Muscle of leg (tissue), 11 donors: ENCODE data around the gene PATZ1. TPM values are rescaled to one million over a fixed set of nuclear protein-coding genes. Genes with fewer than 3 reads are reported as not detected.
A peak's percentile ranks its signal among the peaks of the same experiment; 100 is the strongest.

ENCODE experiments used
- DNase-seq: peaks from one replicate; pipeline ENCODE4 v3.0.0; 2013
- H3K27ac ChIP-seq: one replicate; pipeline ENCODE4 v1.5.1; 2013; ENCODE audit warnings: mild to moderate bottlenecking, low read length, control low read depth
- H3K27me3 ChIP-seq: one replicate; pipeline ENCODE4 v1.6.1; 2013; ENCODE audit warnings: low read length; ENCODE audit not compliant: control insufficient read depth, insufficient read depth
- H3K36me3 ChIP-seq: one replicate; pipeline ENCODE4 v1.6.1; 2013; ENCODE audit warnings: low read length; ENCODE audit not compliant: control insufficient read depth, insufficient read depth
- H3K4me1 ChIP-seq: one replicate; pipeline ENCODE4 v1.6.1; 2013; ENCODE audit warnings: low read length; ENCODE audit not compliant: control insufficient read depth, insufficient read depth
- H3K4me3 ChIP-seq: one replicate; pipeline ENCODE4 v1.5.1; 2013; ENCODE audit warnings: low read length, control low read depth
- H3K9me3 ChIP-seq: replicated peaks from 2 replicates; pipeline ENCODE4 v1.6.1; 2013; ENCODE audit warnings: low read depth, low read length; ENCODE audit not compliant: control insufficient read depth
- WGBS: methylation state at CpG from one replicate; pipeline ENCODE4 v1.1.5; 2013; ENCODE audit warnings: missing lambda C conversion rate; ENCODE audit not compliant: insufficient coverage; 5-methylcytosine and 5-hydroxymethylcytosine counted together
- polyA plus RNA-seq, 8 donors: library from polyadenylated mRNA; unstranded; fragments of 120-200 nt; gene quantifications; one replicate each; pipeline versions ENCODE4 v1.2.1 to v1.2.3, GENCODE V29; 2013; ENCODE audit warnings: inconsistent platforms in 1 of 8, low replicate concordance in 1 of 8; ENCODE audit not compliant: insufficient read length in 8 of 8, insufficient read depth in 1 of 8
- total RNA-seq: library from RNA; stranded (reverse); fragments of 120-200 nt; gene quantifications from one replicate; pipeline ENCODE4 v1.2.4, GENCODE V29; 2013

Gene PATZ1
- total and polyA plus RNA-seq, 9 donors, result 16.5 to 28.5 (median 25.4) TPM

DNA sequence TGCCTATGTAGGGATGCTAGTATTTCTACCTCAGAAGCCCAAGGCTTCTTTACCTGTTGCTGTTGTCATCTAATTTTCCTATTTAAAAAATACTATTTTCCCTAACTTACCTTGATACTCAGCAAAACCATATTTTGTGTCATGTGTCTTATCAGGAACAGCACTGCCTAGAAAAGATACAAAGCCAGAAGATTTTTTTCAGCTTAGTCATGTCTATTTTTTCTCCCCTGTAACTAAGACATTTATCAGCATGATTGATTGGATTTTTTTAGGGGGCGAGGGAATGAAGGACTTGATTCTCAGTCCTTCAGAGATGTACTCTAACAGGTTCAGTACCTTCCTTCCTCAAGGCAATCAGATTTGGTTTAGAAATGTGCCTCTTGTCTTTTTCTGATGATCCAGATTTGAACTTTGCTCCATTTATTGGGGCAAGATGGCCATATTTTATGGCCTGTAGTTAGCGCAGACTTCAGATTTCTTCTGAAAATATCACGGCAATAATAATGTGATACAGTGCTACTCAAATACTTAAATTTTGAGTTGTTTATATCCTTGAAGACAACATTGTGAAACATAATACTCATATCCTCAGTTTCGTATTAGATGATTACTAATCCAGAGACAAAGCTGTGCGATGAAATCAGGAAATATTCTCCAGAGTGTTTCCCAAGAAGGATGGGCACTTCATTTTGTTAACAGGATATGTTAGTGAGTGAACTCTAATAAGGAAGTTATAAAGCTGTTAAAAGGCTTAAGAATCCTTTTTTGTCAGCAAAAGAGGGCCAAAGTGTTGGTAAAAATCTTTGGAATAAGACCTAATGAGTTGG, 50.1 kb downstream of the PATZ1 start:
- DNase-seq, result no peak
- H3K27ac ChIP-seq, result no peak overlapping the region
- H3K4me3 ChIP-seq, result no peak overlapping the region
- WGBS, result 0% methylated on average over 1 of the region's 5 CpGs
- peaks cover 12% of the 10 kb centered on the region for H3K27me3 ChIP-seq
- peaks cover 15% of the 10 kb centered on the region for H3K4me1 ChIP-seq
- no peaks in the 10 kb centered on the region for H3K9me3 ChIP-seq
- H3K36me3 ChIP-seq, result no peaks in the 10 kb centered on the region

- DNase-seq, result no peak
- H3K36me3 ChIP-seq, result no peaks in the 10 kb centered on the region
- H3K27me3 ChIP-seq, result peaks cover 14% of the 10 kb centered on the region
- H3K4me3 ChIP-seq, result no peak overlapping the region
- H3K4me1 ChIP-seq, result peaks cover 20% of the 10 kb centered on the region
- no peak overlapping the region for H3K27ac ChIP-seq
- WGBS, result no CpG with 5 or more reads among the region's 3 CpGs
- no peaks in the 10 kb centered on the region for H3K9me3 ChIP-seq
These were observed 50.8 kb downstream of the PATZ1 start for GRCh38 chr22:31295360-31295759.

DNA sequence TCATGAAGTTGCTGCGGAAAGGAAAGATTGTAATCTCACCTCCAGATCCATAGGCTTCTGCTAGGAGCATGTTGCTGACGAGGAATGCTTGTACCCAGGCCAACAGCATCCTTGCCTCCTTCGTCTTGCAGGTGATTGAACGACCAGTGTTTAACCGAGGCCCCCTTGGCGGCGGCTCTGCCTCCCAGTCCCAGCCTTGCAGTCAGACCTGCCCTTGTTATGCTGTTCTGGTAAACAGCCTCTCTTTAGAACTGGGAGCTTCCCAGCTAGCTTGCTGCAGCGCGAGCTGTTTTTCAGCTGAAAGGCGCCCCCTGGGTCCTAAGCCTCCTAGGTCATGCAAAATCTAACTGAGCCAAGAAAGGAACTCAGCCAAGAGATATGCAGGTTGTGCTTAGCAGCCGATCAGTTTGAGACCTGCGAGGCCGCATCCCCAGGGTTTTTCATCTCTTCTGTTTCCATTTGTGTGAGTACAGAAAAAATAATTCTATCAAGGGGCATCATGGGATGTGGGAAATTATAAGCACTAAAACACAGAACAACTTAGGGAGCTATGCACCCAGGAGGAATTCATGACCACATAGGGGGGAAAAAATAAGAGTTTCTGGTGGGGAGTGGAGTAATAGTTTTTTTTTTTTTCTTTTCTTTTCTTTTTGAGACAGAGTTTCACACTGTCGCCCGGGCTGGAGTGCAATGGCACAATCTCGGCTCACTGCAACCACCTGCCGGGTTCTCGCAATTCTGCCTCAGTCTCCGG, 53.7 kb downstream of the PATZ1 start, which contains the start of gene PIK3IP1:
Gene PIK3IP1, minus strand, starts transcription at position 253 of the 754 bp plus-strand sequence. Its CDS starts 144 bp downstream, at position 109.
- H3K27ac ChIP-seq, result peak within 1 kb of the TSS; percentile 76
- 0% methylated on average over 9 of the region's 19 CpGs for WGBS

GRCh38 chr22:31291481-31292235, 54.5 kb downstream of the PATZ1 start:
- WGBS, result 8% methylated on average over 14 of the region's 20 CpGs
- Histone ChIP-seq H3K4me1 (peaks cover 29% of the 10 kb centered on the region), H3K9me3 (no peaks in the 10 kb centered on the region), H3K27ac (peak overlapping the region; percentile 76), H3K27me3 (peaks cover 12% of the 10 kb centered on the region), H3K4me3 (peak overlapping the region; percentile 58), H3K36me3 (no peaks in the 10 kb centered on the region)
- DNase-seq, result peak; percentile 34

More for the DNA sequence above, 53.7 kb downstream of the PATZ1 start, which contains the start of gene PIK3IP1:
- Histone ChIP-seq H3K36me3 (no peaks in the 10 kb centered on the region), H3K4me1 (peaks cover 29% of the 10 kb centered on the region), H3K27me3 (peaks cover 12% of the 10 kb centered on the region), H3K4me3 (peak within 1 kb of the TSS; percentile 58), H3K9me3 (no peaks in the 10 kb centered on the region)
- DNase-seq, result peak; percentile 91

- WGBS, result under 1% methylated on average over 80 of the region's 95 CpGs
- Histone ChIP-seq H3K36me3 (no peaks in the 10 kb centered on the region), H3K27ac (peak overlapping the region; percentile 89), H3K4me3 (peak overlapping the region; percentile 58), H3K4me1 (peaks cover 29% of the 10 kb centered on the region), H3K27me3 (peaks cover 12% of the 10 kb centered on the region), H3K9me3 (no peaks in the 10 kb centered on the region)
- peak; percentile 96 for DNase-seq
These were observed 55.4 kb downstream of the PATZ1 start for GRCh38 chr22:31290494-31291471.

- H3K36me3 ChIP-seq, result no peaks in the 10 kb centered on the region
- no peak overlapping the region for H3K4me3 ChIP-seq
- peaks cover 36% of the 10 kb centered on the region for H3K4me1 ChIP-seq
These were observed 56.8 kb downstream of the PATZ1 start for GRCh38 chr22:31289344-31289743.

DNA sequence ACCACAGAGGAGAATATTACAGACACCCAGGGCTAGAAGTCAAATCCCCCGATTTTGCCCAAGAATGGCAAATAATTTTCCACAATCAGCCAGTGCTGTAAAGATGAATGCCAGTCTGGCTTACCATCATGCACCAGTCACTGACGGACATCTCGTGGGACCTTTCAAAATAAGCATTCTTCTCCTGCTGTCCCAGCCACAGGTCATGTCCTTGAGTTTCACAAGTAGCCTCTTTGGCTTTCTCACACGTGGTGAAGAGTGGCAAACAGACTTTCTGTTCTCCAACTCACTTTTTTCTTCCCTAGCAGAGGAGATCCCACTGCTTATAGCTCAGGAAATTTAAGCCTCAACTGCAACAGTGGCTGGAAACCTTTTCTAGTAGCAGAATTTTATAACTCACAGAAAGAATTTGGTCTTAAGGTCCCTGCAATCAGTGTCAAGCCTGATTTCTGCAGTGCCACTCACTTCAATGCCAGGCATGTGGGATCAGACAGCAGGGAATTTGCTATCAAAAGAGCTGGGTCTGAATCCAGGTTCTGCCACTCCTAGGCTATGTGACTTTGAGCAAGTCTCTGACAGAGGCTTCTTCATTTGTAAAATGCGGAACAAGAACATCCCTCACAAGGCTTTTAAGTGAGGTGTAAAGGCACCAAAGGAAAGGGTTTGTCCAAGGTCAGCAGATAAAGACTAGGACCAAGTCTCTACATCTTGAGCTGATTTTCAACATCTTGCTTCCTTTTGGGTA, 57.5 kb downstream of the PATZ1 start:
- no peak overlapping the region for H3K27ac ChIP-seq

More at GRCh38 chr22:31289344-31289743, 56.8 kb downstream of the PATZ1 start:
- WGBS, result 80% methylated on average over 12 of the region's 13 CpGs
- no peak overlapping the region for H3K27ac ChIP-seq
- H3K9me3 ChIP-seq, result no peaks in the 10 kb centered on the region
- no peak for DNase-seq
- H3K27me3 ChIP-seq, result peaks cover 12% of the 10 kb centered on the region

DNA sequence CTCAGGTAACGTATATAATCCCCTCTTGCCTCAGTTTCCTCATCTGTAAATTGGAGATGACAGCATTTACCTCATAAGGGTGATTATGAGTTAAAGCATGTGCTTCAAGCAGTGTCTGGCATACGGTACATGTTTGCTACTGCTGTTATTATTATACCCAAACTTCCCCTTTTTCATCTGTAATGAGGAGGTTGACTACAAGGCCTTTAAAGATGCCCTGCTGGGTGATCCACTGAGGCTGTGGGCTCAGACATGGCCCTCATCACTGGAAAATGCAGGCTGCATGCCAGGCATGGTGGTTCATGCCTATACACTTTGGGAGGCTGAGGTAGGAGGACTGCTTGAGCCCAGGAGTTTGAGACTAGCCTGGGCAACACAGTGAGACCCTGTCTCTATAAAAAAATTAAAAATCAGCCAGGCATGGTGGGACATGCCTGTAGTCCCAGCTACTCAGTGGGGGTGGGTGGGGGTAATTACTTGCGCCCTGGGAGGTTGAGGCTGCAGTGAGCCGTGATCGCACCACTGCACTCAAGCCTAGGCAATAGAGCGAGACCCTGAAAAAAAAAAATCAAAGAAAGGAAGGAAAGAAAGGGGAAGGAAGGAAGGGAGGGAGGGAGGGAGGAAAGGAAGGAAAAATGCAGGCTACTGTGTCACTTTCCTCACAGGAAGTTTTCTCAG, 58.2 kb downstream of the PATZ1 start:
- DNase-seq, result no peak
- Histone ChIP-seq H3K4me1 (peaks cover 40% of the 10 kb centered on the region), H3K4me3 (no peak overlapping the region), H3K27me3 (peaks cover 12% of the 10 kb centered on the region), H3K27ac (no peak overlapping the region), H3K9me3 (no peaks in the 10 kb centered on the region), H3K36me3 (no peaks in the 10 kb centered on the region)
- 66% methylated on average over 4 of the region's 6 CpGs for WGBS

More for the DNA sequence above, 57.5 kb downstream of the PATZ1 start:
- H3K4me3 ChIP-seq, result no peak overlapping the region
- H3K36me3 ChIP-seq, result no peaks in the 10 kb centered on the region
- WGBS, result 66% methylated on average over 4 of the region's 5 CpGs
- H3K4me1 ChIP-seq, result peaks cover 37% of the 10 kb centered on the region
- H3K27me3 ChIP-seq, result peaks cover 12% of the 10 kb centered on the region
- no peak for DNase-seq
- no peaks in the 10 kb centered on the region for H3K9me3 ChIP-seq
